LNCaP clone FGC (cell line): ENCODE data around the gene WNK2.

Experiments
- DNase-seq: peaks from one replicate; pipeline ENCODE4 v3.0.0-alpha.2; 2011; ENCODE audit warnings: low read depth
- H3K4me3 ChIP-seq: 2 replicates; pipeline ENCODE4 v1.5.1; 2011; ENCODE audit warnings: mild to moderate bottlenecking, low read depth, low read length, control low read depth
- TF ChIP-seq, protein P1 (sequence below): IDR thresholded peaks from 2 replicates; pipeline ENCODE4 v1.5.1; 2012; ENCODE audit warnings: mild to moderate bottlenecking; ENCODE audit not compliant: control insufficient read depth, insufficient read depth; ENCODE audit errors: extremely low read depth

Gene WNK2

DNA sequence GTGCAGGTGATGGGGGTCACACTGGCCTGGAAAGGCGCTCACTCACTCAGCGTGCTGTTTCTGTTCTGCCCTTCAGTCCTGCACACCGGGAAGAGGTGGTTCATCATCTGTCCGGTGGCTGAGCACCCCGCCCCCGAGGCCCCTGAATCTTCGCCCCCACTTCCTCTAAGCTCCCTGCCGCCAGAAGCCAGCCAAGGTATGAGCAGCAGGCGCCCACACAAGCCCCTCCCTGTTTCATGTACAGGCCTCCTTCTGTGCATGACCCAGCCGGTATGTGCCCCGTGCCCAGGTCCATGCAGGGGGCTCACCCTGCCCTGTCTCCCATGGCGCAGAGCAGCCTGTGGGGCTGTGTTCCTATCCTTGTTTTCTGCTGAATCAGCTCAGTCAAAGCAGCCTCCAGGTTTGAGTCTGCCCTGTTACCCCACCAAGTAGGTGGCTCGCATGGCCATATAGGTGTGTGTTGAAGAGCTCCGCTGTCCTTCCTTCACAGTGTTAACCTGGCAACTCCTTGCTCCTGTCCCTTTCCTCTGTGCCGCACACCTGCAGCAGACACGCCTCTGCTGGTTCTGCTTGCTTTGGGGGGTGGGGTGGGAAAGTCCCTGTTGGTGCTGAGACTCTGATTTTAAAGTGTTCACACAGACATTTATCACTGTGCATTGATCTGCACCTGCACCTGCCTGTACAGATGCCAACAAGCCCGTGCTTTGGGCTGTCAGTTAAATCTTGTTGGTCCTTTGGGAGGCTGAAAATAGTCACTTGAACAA is 84.8 kb downstream of the WNK2 start:
- H3K4me3 ChIP-seq: no peak overlapping the region
- TF ChIP-seq, protein P1, sequence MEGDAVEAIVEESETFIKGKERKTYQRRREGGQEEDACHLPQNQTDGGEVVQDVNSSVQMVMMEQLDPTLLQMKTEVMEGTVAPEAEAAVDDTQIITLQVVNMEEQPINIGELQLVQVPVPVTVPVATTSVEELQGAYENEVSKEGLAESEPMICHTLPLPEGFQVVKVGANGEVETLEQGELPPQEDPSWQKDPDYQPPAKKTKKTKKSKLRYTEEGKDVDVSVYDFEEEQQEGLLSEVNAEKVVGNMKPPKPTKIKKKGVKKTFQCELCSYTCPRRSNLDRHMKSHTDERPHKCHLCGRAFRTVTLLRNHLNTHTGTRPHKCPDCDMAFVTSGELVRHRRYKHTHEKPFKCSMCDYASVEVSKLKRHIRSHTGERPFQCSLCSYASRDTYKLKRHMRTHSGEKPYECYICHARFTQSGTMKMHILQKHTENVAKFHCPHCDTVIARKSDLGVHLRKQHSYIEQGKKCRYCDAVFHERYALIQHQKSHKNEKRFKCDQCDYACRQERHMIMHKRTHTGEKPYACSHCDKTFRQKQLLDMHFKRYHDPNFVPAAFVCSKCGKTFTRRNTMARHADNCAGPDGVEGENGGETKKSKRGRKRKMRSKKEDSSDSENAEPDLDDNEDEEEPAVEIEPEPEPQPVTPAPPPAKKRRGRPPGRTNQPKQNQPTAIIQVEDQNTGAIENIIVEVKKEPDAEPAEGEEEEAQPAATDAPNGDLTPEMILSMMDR: no peak
- DNase-seq: peak; percentile 81

DNA sequence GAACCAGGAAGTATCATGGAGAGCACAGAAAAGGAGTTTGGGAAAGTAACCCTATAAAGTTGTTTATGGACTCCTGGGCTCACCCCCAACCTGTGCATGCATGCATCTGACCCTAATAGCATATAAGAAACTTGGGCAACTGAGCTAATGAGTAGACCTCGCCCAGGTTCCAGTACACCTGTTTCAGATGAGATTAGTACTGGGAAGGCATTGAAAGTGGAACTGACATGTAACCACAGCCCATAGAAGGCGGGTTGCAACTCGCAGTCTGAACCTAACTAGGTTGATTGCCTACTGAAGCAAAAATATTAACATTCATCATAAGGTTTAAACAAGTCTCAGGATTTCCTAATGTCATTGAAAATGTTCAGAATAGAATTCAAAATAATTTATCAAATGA is 87.0 kb downstream of the WNK2 start:
- DNase-seq: no peak
- H3K4me3 ChIP-seq: no peak overlapping the region
- TF ChIP-seq, protein P1: no peak

DNA sequence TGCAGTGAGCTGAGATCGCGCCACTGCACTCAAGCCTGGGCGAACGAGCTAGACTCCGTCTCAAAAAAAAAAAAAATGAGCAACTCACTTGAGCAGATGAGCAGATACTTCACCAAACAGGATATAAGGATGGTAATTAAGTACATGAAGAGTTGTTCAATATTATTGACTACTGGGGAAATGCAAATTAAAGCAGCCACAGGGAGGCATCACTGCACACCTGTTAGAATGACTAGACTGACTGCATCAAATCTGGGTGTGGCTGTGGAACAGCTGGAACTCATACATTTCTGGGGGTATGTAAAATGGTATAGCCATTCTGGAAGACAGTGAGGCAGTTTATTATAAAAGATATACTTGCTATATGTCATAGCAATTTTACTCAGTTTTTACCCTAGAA is 93.0 kb downstream of the WNK2 start:
- no peak for DNase-seq
- no peak overlapping the region for H3K4me3 ChIP-seq
- TF ChIP-seq, protein P1: peak; percentile 45; the same call in 1 of the 2 replicates

- TF ChIP-seq, protein P1: no peak
- no peak for DNase-seq
- no peak overlapping the region for H3K4me3 ChIP-seq
These were observed 94.2 kb downstream of the WNK2 start for GRCh38 chr9:93278144-93278543.

DNA sequence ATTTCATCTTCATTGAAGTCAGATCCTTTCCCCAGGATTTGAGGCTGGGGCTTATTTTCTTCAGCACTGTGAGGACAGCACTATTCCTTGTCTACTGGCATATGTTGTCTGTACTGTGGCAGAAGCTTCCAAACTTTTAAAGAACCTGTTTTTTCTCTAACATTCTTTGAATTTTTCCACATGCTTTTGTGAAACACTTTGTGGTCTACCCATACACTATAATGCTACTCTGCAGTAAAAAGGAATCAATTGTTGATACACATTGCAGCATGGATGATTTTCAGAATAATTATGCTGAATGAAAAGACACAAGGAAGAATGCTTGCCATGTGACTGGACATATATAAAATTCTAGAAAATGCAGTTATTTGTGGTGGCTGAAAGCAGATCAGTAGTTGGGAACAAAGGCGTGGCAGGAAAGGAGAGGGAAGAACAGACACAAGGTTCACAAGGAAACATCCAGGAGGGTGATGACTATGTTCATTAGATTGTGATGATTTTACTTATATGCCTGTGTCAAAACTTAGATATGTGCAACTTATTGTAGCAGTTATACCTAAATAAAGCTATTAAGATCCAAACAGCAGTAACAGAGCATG is 96.8 kb downstream of the WNK2 start:
- no peak overlapping the region for H3K4me3 ChIP-seq
- TF ChIP-seq, protein P1: no peak

GRCh38 chr9:93286252-93287188 is 102.6 kb downstream of the WNK2 start:
- TF ChIP-seq, protein P1: no peak
- no peak for DNase-seq
- H3K4me3 ChIP-seq: no peak overlapping the region

More for the DNA sequence above, 96.8 kb downstream of the WNK2 start:
- DNase-seq: no peak
